ENCODE results near the gene MYOM1. TPM values are rescaled to one million over a fixed set of nuclear protein-coding genes. Genes with fewer than 3 reads are reported as not detected.

Gene MYOM1
- total RNA-seq, 2 experiments from 2014 or later, result 1.0 to 1.3 TPM

DNA sequence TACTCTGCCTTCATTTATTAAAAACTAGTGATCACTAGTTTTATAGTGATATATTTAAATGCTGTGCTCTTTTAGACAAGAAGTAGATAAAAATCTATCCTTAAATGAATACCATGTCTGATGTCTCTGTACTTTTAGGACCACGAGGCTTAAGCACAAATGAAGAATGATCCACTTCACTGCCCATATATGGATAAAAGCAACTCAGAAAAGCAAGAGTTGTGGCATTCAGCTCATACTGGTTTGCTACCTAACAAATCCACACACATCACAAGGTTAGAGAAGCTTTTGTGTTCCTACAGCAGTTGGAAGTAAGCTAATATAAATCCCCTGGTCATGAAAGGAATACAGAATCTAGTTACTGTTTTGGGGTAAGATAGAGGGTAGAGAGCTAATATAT is 134.2 kb downstream of the MYOM1 start:
- no peak for ATAC-seq
- TF ChIP-seq, protein P1, sequence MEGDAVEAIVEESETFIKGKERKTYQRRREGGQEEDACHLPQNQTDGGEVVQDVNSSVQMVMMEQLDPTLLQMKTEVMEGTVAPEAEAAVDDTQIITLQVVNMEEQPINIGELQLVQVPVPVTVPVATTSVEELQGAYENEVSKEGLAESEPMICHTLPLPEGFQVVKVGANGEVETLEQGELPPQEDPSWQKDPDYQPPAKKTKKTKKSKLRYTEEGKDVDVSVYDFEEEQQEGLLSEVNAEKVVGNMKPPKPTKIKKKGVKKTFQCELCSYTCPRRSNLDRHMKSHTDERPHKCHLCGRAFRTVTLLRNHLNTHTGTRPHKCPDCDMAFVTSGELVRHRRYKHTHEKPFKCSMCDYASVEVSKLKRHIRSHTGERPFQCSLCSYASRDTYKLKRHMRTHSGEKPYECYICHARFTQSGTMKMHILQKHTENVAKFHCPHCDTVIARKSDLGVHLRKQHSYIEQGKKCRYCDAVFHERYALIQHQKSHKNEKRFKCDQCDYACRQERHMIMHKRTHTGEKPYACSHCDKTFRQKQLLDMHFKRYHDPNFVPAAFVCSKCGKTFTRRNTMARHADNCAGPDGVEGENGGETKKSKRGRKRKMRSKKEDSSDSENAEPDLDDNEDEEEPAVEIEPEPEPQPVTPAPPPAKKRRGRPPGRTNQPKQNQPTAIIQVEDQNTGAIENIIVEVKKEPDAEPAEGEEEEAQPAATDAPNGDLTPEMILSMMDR (IDR thresholded peaks at IDR 0.05), result no peak
- Mint-ChIP-seq H3K36me3 (ENCODE audit: low read depth) (no peaks in the 10 kb centered on the region), H3K4me3 (no peak overlapping the region), H3K27ac (no peak overlapping the region), H3K27me3 (no peaks in the 10 kb centered on the region), H3K9me3 (no peaks in the 10 kb centered on the region), H3K4me1 (ENCODE audit: low read depth) (peaks cover 13% of the 10 kb centered on the region)
- ChIA-PET CTCF (interaction anchor here (0.6 to 3.2 kb wide), 5 partner anchors 11 to 236 kb away, joined by 3 to 11 read pairs (median 4); no protein-coding TSS in a partner anchor), POLR2A (no interaction called here)
- no peak for DNase-seq
- intact Hi-C loops (cut with micrococcal nuclease), result no loop called here

DNA sequence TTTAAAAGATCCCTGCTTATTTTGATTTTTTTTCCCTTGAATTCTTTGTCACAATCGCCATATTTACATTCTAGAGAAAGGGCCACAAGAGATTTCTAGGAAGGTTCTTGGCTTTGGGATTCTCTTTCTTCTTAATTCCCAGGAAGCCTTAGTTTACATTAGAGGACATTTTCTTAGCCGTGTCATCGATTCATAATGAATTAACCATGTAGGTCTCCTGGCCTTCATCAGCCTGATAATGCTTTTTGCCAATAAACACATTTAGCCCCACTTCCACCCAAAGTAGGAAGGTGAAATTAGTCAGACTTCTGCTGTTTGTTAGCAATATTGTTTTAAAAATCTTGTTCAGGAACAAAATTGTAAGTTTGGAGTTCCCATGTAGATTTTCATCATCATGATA is 135.6 kb downstream of the MYOM1 start:
- ChIA-PET CTCF (interaction anchor here (1.1 to 3.2 kb wide), 4 partner anchors 9 to 22 kb away, joined by 3 to 11 read pairs (median 6); no protein-coding TSS in a partner anchor), POLR2A (no interaction called here)
- Mint-ChIP-seq H3K27me3 (no peaks in the 10 kb centered on the region), H3K9me3 (no peaks in the 10 kb centered on the region), H3K36me3 (ENCODE audit: low read depth) (no peaks in the 10 kb centered on the region), H3K4me1 (ENCODE audit: low read depth) (peaks cover 13% of the 10 kb centered on the region), H3K4me3 (no peak overlapping the region), H3K27ac (no peak overlapping the region)
- intact Hi-C loops (cut with micrococcal nuclease), result no loop called here
- TF ChIP-seq, protein P1 (IDR thresholded peaks at IDR 0.05), result no peak
- DNase-seq, result no peak
- no peak for ATAC-seq

DNA sequence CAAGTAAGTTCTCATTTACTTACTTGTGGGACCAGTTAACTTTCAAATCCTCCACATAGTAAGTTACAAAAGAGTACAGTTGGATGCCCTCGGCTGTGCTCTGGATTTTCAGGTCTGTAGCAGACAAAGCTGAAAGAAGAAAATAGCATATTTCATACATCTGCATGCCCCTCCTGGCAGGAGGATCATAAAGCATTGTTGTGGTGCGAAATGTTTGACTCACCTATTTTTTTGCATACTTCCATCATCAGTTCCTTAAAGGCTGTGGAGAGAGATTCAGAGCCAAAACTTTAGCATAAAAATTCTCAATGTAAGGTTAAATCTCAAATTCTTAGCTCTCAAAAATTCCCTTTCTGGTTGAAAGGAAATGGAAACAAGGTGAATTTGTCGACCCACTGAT is 136.0 kb downstream of the MYOM1 start:
- H3K4me3 Mint-ChIP-seq, result no peak overlapping the region
- ChIA-PET CTCF (interaction anchor here (1.7 to 3.2 kb wide), 3 partner anchors 9 to 21 kb away, joined by 4 to 11 read pairs (median 9); no protein-coding TSS in a partner anchor), POLR2A (no interaction called here)
- intact Hi-C loops (cut with micrococcal nuclease), result no loop called here
- no peaks in the 10 kb centered on the region for H3K27me3 Mint-ChIP-seq
- H3K4me1 Mint-ChIP-seq (ENCODE audit: low read depth), result peaks cover 11% of the 10 kb centered on the region
- H3K36me3 Mint-ChIP-seq (ENCODE audit: low read depth), result no peaks in the 10 kb centered on the region
- TF ChIP-seq, protein P1 (IDR thresholded peaks at IDR 0.05), result no peak
- ATAC-seq (no peak), DNase-seq (no peak)
- H3K9me3 Mint-ChIP-seq, result no peaks in the 10 kb centered on the region
- no peak overlapping the region for H3K27ac Mint-ChIP-seq

DNA sequence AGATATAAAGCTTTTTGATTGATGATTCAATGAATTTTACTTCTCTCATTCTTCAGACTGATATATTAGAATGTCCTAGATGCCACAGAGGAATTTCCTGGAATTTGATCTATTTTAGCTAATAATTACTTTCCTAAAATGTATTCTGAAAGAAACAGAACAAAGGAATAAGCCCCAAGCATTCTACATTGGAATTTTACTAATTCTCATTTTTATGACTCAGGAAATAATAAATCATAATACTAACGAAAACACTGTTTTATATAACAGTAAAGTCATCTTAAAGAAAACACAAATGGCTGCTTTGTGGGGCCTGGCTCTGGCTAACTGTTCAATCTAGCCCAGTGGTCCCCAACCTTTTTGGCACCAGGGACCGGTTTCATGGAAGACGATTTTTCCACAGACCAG is 138.2 kb downstream of the MYOM1 start:
- Mint-ChIP-seq H3K4me1 (ENCODE audit: low read depth) (no peaks in the 10 kb centered on the region), H3K27me3 (no peaks in the 10 kb centered on the region), H3K4me3 (no peak overlapping the region), H3K9me3 (no peaks in the 10 kb centered on the region), H3K27ac (no peak overlapping the region), H3K36me3 (ENCODE audit: low read depth) (no peaks in the 10 kb centered on the region)
- TF ChIP-seq, protein P1 (IDR thresholded peaks at IDR 0.05), result no peak
- intact Hi-C loops (cut with micrococcal nuclease), result no loop called here
- ChIA-PET CTCF (no interaction called here), POLR2A (no interaction called here)
- DNase-seq (no peak), ATAC-seq (no peak)

DNA sequence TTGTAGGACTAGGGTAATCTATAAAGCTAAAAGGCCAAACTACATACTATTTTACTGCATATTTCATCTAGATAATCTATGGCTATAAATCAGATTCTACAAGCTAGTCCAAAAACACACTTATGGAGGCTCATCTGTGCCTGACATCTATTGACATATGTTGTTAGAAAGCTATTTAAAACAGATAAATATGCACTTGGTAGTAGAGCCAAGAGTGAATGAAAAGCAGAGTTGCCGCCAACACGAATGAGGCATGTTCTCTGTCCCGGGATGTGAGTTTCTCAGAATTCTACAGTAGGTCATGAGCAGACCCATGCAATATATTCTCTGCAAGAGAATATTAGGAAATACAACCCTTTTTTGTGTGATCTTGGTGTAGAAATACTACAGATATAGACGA is 140.1 kb downstream of the MYOM1 start:
- Mint-ChIP-seq H3K27me3 (no peaks in the 10 kb centered on the region), H3K4me3 (no peak overlapping the region), H3K27ac (no peak overlapping the region), H3K9me3 (no peaks in the 10 kb centered on the region), H3K4me1 (ENCODE audit: low read depth) (peaks cover 9% of the 10 kb centered on the region), H3K36me3 (ENCODE audit: low read depth) (no peaks in the 10 kb centered on the region)
- no peak for ATAC-seq
- DNase-seq, result no peak
- TF ChIP-seq, protein P1 (IDR thresholded peaks at IDR 0.05), result no peak
- ChIA-PET CTCF (interaction anchor here (1.5 to 2.5 kb wide), 3 partner anchors 16 to 86 kb away, joined by 3 to 16 read pairs (median 5); no protein-coding TSS in a partner anchor), POLR2A (interaction anchor here (0.6 kb wide), 1 partner anchor 167 kb away, joined by 3 read pairs; no protein-coding TSS in a partner anchor)
- intact Hi-C loops (cut with micrococcal nuclease), result no loop called here
